ENCODE data around the gene POU5F1. TPM values are rescaled to one million over a fixed set of nuclear protein-coding genes. Genes with fewer than 3 reads are reported as not detected.

Gene POU5F1
- total RNA-seq, 1 experiment from 2014 or later, result 32.7 TPM

DNA sequence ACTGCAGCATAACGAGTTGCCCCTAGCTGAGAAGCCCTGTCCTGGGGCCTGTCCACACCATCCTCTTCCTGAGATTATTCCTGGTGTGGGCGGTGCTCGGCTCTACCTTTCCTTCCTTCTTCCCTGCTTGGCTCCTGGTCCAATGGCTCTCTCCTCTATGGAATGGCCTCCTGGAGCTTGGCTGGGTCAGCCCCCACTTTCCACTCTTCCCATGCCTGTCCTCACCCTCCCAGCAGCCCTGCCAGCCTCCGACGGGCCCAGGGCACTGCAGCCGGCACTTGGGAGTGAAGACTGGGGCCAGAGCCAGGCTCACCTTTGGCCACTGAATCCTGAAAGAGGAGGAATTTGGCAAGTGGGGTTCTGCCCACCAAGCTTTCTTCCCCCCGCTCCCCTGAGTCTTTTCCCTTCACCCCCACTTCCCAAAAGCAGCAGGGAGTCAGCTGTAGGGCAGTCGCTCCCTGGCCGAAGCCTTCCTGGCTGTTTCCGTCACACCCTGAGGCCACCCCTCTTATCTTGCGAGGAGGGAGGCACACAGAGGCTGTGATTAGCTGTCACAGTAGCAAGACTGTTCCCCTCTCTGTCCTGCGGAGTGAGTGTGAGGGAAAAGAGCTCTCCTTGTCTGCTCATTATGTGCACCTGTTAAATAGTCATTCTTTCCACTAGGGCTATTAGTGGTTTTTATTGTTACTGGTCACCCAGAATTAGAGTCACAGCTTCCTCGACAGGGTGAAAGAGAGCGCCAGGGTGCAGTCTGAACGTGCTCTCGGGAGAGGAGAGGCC lies 43.9 kb downstream of the POU5F1 start:
- Mint-ChIP-seq H3K4me3 (ENCODE audit: low read depth, unreplicated experiment) (peak overlapping the region; percentile 10), H3K4me1 (ENCODE audit: low read depth, unreplicated experiment) (peaks cover 59% of the 10 kb centered on the region), H3K27ac (ENCODE audit: unreplicated experiment) (peak overlapping the region; percentile 56), H3K36me3 (ENCODE audit: insufficient read depth, unreplicated experiment) (peaks cover 41% of the 10 kb centered on the region), H3K9me3 (ENCODE audit: low read depth, unreplicated experiment) (no peaks in the 10 kb centered on the region), H3K27me3 (ENCODE audit: unreplicated experiment) (no peaks in the 10 kb centered on the region)
- intact Hi-C loops (cut with micrococcal nuclease; ENCODE audit: unreplicated experiment), result loop anchor here (5.0 kb wide), 1 partner anchor 209 kb away; no protein-coding TSS in a partner anchor
- TF ChIP-seq, protein P1, sequence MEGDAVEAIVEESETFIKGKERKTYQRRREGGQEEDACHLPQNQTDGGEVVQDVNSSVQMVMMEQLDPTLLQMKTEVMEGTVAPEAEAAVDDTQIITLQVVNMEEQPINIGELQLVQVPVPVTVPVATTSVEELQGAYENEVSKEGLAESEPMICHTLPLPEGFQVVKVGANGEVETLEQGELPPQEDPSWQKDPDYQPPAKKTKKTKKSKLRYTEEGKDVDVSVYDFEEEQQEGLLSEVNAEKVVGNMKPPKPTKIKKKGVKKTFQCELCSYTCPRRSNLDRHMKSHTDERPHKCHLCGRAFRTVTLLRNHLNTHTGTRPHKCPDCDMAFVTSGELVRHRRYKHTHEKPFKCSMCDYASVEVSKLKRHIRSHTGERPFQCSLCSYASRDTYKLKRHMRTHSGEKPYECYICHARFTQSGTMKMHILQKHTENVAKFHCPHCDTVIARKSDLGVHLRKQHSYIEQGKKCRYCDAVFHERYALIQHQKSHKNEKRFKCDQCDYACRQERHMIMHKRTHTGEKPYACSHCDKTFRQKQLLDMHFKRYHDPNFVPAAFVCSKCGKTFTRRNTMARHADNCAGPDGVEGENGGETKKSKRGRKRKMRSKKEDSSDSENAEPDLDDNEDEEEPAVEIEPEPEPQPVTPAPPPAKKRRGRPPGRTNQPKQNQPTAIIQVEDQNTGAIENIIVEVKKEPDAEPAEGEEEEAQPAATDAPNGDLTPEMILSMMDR (IDR thresholded peaks at IDR 0.05; ENCODE audit: unreplicated experiment), result no peak
- CTCF ChIA-PET, result interaction anchor here (0.7 to 3.7 kb wide), 8 partner anchors 11 to 231 kb away, joined by 3 to 20 read pairs (median 6); partner anchors contain the start of genes PSORS1C1 and TCF19
- no peak for DNase-seq
- BruUV-seq (replicated peaks), result no TSS peak

DNA sequence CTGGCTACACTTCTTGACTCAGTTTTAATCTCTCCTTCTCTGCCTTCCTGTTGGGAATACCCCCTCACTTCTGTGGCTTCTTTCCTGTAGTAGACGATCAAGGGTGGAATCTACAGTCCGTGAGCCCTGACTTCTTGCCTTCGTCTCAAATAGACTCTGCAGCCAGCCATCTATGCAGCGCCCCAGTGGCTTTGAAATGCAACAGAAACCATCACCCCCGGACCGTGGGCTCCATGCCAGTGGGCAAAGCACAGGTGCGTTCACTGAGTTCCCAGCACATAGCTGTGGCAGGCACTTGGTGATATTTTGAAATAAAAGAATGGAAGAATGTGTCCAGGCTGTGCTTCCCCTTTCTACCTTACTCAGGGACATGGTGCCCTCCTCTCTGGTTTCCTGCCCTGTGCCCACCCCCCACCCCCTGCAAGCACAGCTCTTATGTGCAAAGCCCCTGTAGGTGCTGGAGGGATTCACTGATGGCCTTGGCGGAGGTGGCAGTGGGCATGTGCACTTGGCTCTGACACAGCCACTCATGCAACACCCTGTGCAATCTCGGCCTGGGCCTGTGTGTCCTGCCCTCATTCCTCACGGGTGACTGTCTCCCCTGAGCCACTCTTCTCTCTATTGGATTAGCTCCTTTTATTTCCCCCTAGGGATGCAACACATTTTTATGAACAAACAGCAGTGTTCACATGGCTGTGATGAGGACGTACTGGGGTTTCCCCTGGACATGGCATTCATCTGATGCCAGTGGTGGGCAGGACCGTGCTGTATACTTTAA lies 44.7 kb downstream of the POU5F1 start:
- BruUV-seq (replicated peaks), result no TSS peak
- peak overlapping the region; percentile 56 for H3K27ac Mint-ChIP-seq (ENCODE audit: unreplicated experiment)

DNA sequence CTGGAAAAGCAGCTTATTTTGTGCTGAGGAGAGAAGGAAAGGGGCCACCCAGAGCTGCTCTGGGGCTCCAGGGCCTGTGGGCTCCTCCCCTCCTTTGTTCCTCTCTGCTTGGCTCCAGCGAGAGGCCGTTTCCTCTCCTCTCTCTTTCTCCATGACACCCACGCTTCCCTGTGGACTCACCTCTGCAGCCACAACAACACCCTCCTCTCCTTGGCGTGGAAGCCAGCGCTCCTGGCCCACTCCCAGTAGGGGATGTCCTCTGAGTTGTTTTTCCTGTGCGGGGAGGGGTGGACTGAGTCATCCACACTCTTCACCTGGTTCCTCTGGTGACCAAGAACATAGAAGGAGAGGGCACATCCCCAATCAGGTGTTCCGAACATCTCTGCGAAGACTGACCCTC lies 45.3 kb downstream of the POU5F1 start:
- Mint-ChIP-seq H3K4me1 (ENCODE audit: low read depth, unreplicated experiment) (peaks cover 59% of the 10 kb centered on the region), H3K36me3 (ENCODE audit: insufficient read depth, unreplicated experiment) (peaks cover 41% of the 10 kb centered on the region), H3K4me3 (ENCODE audit: low read depth, unreplicated experiment) (peak overlapping the region; percentile 15), H3K9me3 (ENCODE audit: low read depth, unreplicated experiment) (no peaks in the 10 kb centered on the region), H3K27ac (ENCODE audit: unreplicated experiment) (peak overlapping the region; percentile 56), H3K27me3 (ENCODE audit: unreplicated experiment) (no peaks in the 10 kb centered on the region)
- peak; percentile 88 for DNase-seq
- BruUV-seq (replicated peaks), result no TSS peak
- CTCF ChIA-PET, result interaction anchor here (0.7 to 3.7 kb wide), 9 partner anchors 10 to 241 kb away, joined by 3 to 20 read pairs (median 4); partner anchors contain the start of gene PSORS1C1
- TF ChIP-seq, protein P1 (IDR thresholded peaks at IDR 0.05; ENCODE audit: unreplicated experiment), result no peak
- intact Hi-C loops (cut with micrococcal nuclease; ENCODE audit: unreplicated experiment), result loop anchor here (5.0 kb wide), 1 partner anchor 208 kb away; no protein-coding TSS in a partner anchor

More for the DNA sequence above, 44.7 kb downstream of the POU5F1 start:
- no peaks in the 10 kb centered on the region for H3K27me3 Mint-ChIP-seq (ENCODE audit: unreplicated experiment)
- TF ChIP-seq, protein P1 (IDR thresholded peaks at IDR 0.05; ENCODE audit: unreplicated experiment), result no peak
- peak; percentile 67 for DNase-seq
- intact Hi-C loops (cut with micrococcal nuclease; ENCODE audit: unreplicated experiment), result loop anchor here (5.0 kb wide), 1 partner anchor 208 kb away; no protein-coding TSS in a partner anchor
- H3K4me1 Mint-ChIP-seq (ENCODE audit: low read depth, unreplicated experiment), result peaks cover 59% of the 10 kb centered on the region
- CTCF ChIA-PET, result interaction anchor here (0.6 to 3.7 kb wide), 13 partner anchors 10 to 241 kb away, joined by 3 to 20 read pairs (median 5); partner anchors contain the start of genes PSORS1C1 and TCF19
- H3K36me3 Mint-ChIP-seq (ENCODE audit: insufficient read depth, unreplicated experiment), result peaks cover 41% of the 10 kb centered on the region
- H3K4me3 Mint-ChIP-seq (ENCODE audit: low read depth, unreplicated experiment), result peak overlapping the region; percentile 15
- no peaks in the 10 kb centered on the region for H3K9me3 Mint-ChIP-seq (ENCODE audit: low read depth, unreplicated experiment)

Data from Calu3 (cell line).